OCI-LY1 (cell line): ENCODE data around the gene DNAJB1.

Experiments used
- CTCF ChIP-seq: fragments of 200-600 bp; sonication (generic), shearing (Covaris generic); IDR thresholded peaks from 2 replicates; pipeline ENCODE4 v1.5.1; 2017; ENCODE audit warnings: mild to moderate bottlenecking, antibody characterized with exemption, low read length, moderate library complexity, mixed read lengths
- EZH2 ChIP-seq: fragments of 200-600 bp; sonication (generic), shearing (Covaris generic); IDR thresholded peaks from 2 replicates; pipeline ENCODE4 v1.8.0; 2017; ENCODE audit warnings: borderline replicate concordance, mixed run types, mild to moderate bottlenecking, antibody characterized with exemption, low read length, moderate library complexity, mixed read lengths

GRCh38 chr19:14556662-14557188, 38.5 kb upstream of the DNAJB1 start:
- TF ChIP-seq CTCF: peak; percentile 96
- no peak for TF ChIP-seq EZH2
